Trophoblast cell (in vitro differentiated cells and primary cell): Measurements from ENCODE around the gene FGF22.

Experiments used
- DNase-seq, 2 donors: peaks; one replicate each; pipeline ENCODE4 v3.0.0-alpha.2; 2016
- H2AFZ ChIP-seq: 2 replicates; pipeline ENCODE4 v1.6.1; 2013; ENCODE audit warnings: low read length, moderate library complexity, mild to moderate bottlenecking; ENCODE audit not compliant: insufficient read depth, poor library complexity
- H2AK5ac ChIP-seq: 2 replicates; pipeline ENCODE4 v1.6.1; 2013; ENCODE audit warnings: mild to moderate bottlenecking, low read length
- H2BK120ac ChIP-seq: 2 replicates; pipeline ENCODE4 v1.6.1; 2013; ENCODE audit warnings: low read length, mild to moderate bottlenecking, moderate library complexity; ENCODE audit not compliant: insufficient read depth, poor library complexity
- H2BK12ac ChIP-seq: 2 replicates; pipeline ENCODE4 v1.6.1; 2013; ENCODE audit warnings: mild to moderate bottlenecking, low read length, moderate library complexity
- H2BK5ac ChIP-seq: 2 replicates; pipeline ENCODE4 v1.6.1; 2013; ENCODE audit warnings: low read length, low read depth, moderate library complexity, mild to moderate bottlenecking; ENCODE audit not compliant: poor library complexity
- H3K14ac ChIP-seq: 2 replicates; pipeline ENCODE4 v1.6.1; 2013; ENCODE audit warnings: mild to moderate bottlenecking, low read length
- H3K18ac ChIP-seq: 2 replicates; pipeline ENCODE4 v1.6.1; 2013; ENCODE audit warnings: mild to moderate bottlenecking, low read length
- H3K23ac ChIP-seq: 2 replicates; pipeline ENCODE4 v1.6.1; 2013; ENCODE audit warnings: low read length
- H3K27ac ChIP-seq: 2 replicates; pipeline ENCODE4 v1.5.1; 2013; ENCODE audit warnings: low read depth, mild to moderate bottlenecking, inconsistent platforms, low read length, moderate library complexity
- H3K27me3 ChIP-seq: 2 replicates; pipeline ENCODE4 v1.6.1; 2013; ENCODE audit warnings: inconsistent platforms, mild to moderate bottlenecking, low read length, moderate library complexity; ENCODE audit not compliant: insufficient read depth
- H3K36me3 ChIP-seq, 2 experiments: 1 replicate in 1 of 2; 2 replicates in 1 of 2; pipeline ENCODE4 v1.6.1; 2013; ENCODE audit warnings: low read length in 2 of 2, mild to moderate bottlenecking in 2 of 2, moderate library complexity in 1 of 2; ENCODE audit not compliant: insufficient read depth in 2 of 2, control insufficient read depth in 1 of 2
- H3K4ac ChIP-seq: 2 replicates; pipeline ENCODE4 v1.6.1; 2013; ENCODE audit warnings: low read depth, mild to moderate bottlenecking, low read length, moderate library complexity
- H3K4me1 ChIP-seq, 2 experiments: 1 replicate in 1 of 2; 2 replicates in 1 of 2; pipeline ENCODE4 v1.6.1; 2013; ENCODE audit warnings: low read length in 2 of 2, mild to moderate bottlenecking in 2 of 2, moderate library complexity in 1 of 2; ENCODE audit not compliant: insufficient read depth in 2 of 2, control insufficient read depth in 1 of 2
- H3K4me2 ChIP-seq: 2 replicates; pipeline ENCODE4 v1.6.1; 2013; ENCODE audit warnings: inconsistent platforms, mild to moderate bottlenecking, low read length, moderate library complexity
- H3K4me3 ChIP-seq: 2 replicates; pipeline ENCODE4 v1.5.1; 2013; ENCODE audit warnings: mild to moderate bottlenecking, low read depth, low read length, inconsistent platforms
- H3K79me1 ChIP-seq: one replicate; pipeline ENCODE4 v1.6.1; 2013; ENCODE audit warnings: low read length
- H3K79me2 ChIP-seq: 2 replicates; pipeline ENCODE4 v1.6.1; 2013; ENCODE audit warnings: low read length, mild to moderate bottlenecking; ENCODE audit not compliant: control insufficient read depth, insufficient read depth, poor library complexity
- H3K9ac ChIP-seq: 2 replicates; pipeline ENCODE4 v1.6.1; 2013; ENCODE audit warnings: mild to moderate bottlenecking, low read length
- H3K9me3 ChIP-seq: 2 replicates; pipeline ENCODE4 v1.6.1; 2013; ENCODE audit warnings: low read depth, mild to moderate bottlenecking, control low read depth, inconsistent platforms, low read length; ENCODE audit not compliant: insufficient read depth
- H4K12ac ChIP-seq: 2 replicates; pipeline ENCODE4 v1.6.1; 2013; ENCODE audit warnings: low read depth, mild to moderate bottlenecking, low read length, moderate library complexity
- H4K8ac ChIP-seq: 2 replicates; pipeline ENCODE4 v1.6.1; 2013; ENCODE audit warnings: low read depth, mild to moderate bottlenecking, low read length, moderate library complexity
- H4K91ac ChIP-seq: one replicate; pipeline ENCODE4 v1.6.1; 2013; ENCODE audit warnings: low read depth, mild to moderate bottlenecking, low read length, moderate library complexity
- WGBS: extraction: QIAGEN DNeasy Blood & Tissue Kit; methylation state at CpG from one replicate; pipeline ENCODE4 v1.1.7; 2013; ENCODE audit warnings: missing lambda C conversion rate; ENCODE audit not compliant: insufficient read length, insufficient coverage; ENCODE audit errors: extremely low coverage; 5-methylcytosine and 5-hydroxymethylcytosine counted together

FGF22 gene

DNA sequence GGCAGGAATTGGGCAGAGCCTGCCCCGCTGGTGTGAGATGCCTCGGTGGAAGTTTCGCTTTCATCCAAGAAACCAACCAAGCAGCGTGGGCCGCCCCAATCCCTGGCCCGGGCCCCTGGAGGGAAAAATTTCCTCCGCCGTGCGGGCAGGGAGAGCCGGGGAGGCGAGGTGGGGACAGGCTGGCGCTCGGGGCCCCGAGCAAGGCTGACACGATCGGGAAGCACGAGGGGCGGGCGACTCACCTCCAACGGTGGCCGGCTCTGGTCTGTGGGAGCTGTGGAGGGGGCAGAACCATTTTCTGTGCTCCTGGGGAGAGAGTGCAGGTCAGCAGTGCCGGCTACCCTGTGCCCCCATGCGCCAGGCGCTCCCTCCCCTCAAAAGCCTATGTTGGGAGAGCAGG, 12.3 kb downstream of the FGF22 start:
- Histone ChIP-seq H3K27ac (no peak overlapping the region), H3K4me2 (no peak overlapping the region), H3K4me1 (no peaks in the 10 kb centered on the region), H3K9me3 (peaks cover 5% of the 10 kb centered on the region), H4K12ac (no peak overlapping the region), H2AFZ (no peak overlapping the region), H3K9ac (no peak overlapping the region), H4K8ac (no peak overlapping the region), H3K4me3 (no peak overlapping the region), H3K14ac (no peak overlapping the region), H4K91ac (no peak overlapping the region), H2BK5ac (no peak overlapping the region), H3K23ac (no peak overlapping the region), H2AK5ac (no peak overlapping the region), H2BK120ac (no peak overlapping the region), H3K79me1 (no peaks in the 10 kb centered on the region), H3K36me3 (peaks cover 75 to 80% of the 10 kb centered on the region in 2 experiments), H3K27me3 (no peaks in the 10 kb centered on the region), H2BK12ac (no peak overlapping the region), H3K18ac (no peak overlapping the region), H3K79me2 (peaks cover 13% of the 10 kb centered on the region), H3K4ac (peak overlapping the region; percentile 25)
- DNase-seq: no peak
- WGBS: no CpG with 5 or more reads among the region's 24 CpGs

DNA sequence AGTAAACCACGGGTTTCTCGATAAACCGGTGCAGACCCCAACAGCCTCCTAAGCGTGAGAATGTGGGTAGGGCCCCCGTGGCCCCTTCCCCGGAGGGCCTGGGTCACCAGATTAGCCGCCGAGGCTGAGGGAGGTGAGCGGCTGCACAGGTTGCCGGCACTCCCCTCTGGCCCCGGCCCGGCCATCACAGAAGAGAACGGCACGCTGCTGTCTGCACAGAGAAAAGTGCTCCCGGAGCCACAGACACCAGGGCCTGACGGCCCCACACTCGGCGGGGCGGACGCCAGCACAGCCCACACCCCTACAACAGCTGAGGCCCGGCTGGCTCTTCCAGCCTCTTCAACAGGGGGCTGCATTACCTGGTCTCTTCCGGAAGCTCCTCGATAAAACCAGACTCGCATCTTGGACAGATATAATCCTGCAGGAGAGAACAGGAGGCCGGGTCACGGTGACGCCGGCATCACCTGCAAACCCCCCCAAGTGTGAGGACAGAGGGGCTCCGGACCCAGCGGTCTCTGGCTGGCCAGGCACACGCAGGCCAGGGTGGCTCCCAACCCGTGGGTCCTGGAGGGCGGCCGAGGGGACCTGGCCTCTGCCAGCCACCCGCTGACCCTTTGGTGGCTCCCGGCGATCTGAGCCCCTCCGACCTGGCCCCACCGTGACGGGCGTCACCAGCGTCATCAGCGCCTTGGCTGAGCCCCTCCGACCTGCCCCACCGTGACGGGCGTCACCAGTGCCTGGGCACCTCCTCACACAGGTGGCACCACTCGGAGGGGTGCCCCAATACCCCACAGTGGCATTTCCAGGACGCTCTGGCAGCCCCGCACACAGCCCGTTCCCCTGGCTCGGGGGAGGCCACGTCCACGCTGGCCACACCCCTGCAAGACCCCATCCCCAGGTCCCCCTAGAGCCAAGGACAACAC, 13.0 kb downstream of the FGF22 start:
- H3K36me3 ChIP-seq: peaks cover 76 to 80% of the 10 kb centered on the region in 2 experiments
- no peak overlapping the region for H4K91ac ChIP-seq
- no peaks in the 10 kb centered on the region for H3K79me1 ChIP-seq
- WGBS: no CpG with 5 or more reads among the region's 54 CpGs
- H2AFZ ChIP-seq: no peak overlapping the region
- H4K8ac ChIP-seq: no peak overlapping the region
- peaks cover 5% of the 10 kb centered on the region for H3K9me3 ChIP-seq
- no peak overlapping the region for H2AK5ac ChIP-seq
- no peak overlapping the region for H3K9ac ChIP-seq
- no peak overlapping the region for H3K4me3 ChIP-seq
- H2BK5ac ChIP-seq: no peak overlapping the region
- no peaks in the 10 kb centered on the region for H3K27me3 ChIP-seq
- peaks cover 20% of the 10 kb centered on the region for H3K79me2 ChIP-seq
- H3K4me1 ChIP-seq: no peaks in the 10 kb centered on the region
- H3K4ac ChIP-seq: no peak overlapping the region
- H3K18ac ChIP-seq: no peak overlapping the region
- H3K23ac ChIP-seq: no peak overlapping the region
- DNase-seq: no peak
- H4K12ac ChIP-seq: no peak overlapping the region
- no peak overlapping the region for H3K4me2 ChIP-seq
- H3K27ac ChIP-seq: no peak overlapping the region
- H3K14ac ChIP-seq: no peak overlapping the region
- H2BK120ac ChIP-seq: no peak overlapping the region
- no peak overlapping the region for H2BK12ac ChIP-seq

DNA sequence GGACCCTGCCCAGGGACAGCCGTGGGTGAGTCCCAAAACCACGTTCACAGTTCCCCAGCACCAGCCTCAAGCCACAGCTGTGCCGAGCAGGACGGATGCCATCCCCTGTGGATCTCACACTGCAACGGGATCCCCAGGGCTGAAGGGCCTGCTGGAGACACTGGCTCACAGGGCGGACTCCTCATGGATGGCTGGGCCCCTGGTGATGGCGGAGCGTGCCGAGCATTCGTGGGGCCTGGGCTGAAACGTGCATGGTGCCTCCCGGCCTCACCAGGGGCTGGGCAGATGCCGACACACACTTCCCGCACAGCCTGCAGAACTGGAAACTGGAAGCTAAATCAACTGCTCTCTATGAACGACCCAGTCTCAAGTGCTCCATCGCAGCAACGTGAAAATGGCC, 13.7 kb downstream of the FGF22 start:
- Histone ChIP-seq H3K27ac (no peak overlapping the region), H3K36me3 (peaks cover 76 to 79% of the 10 kb centered on the region in 2 experiments), H2BK120ac (no peak overlapping the region), H3K9ac (no peak overlapping the region), H3K79me2 (peaks cover 27% of the 10 kb centered on the region), H2BK12ac (no peak overlapping the region), H3K9me3 (peaks cover 5% of the 10 kb centered on the region), H4K12ac (no peak overlapping the region), H3K4me3 (no peak overlapping the region), H3K4me2 (no peak overlapping the region), H3K23ac (no peak overlapping the region), H3K4me1 (no peaks in the 10 kb centered on the region), H2AK5ac (no peak overlapping the region), H3K27me3 (no peaks in the 10 kb centered on the region), H2BK5ac (no peak overlapping the region), H4K91ac (no peak overlapping the region), H4K8ac (no peak overlapping the region), H3K79me1 (no peaks in the 10 kb centered on the region), H3K4ac (peak overlapping the region; percentile 12), H3K14ac (no peak overlapping the region), H3K18ac (no peak overlapping the region), H2AFZ (no peak overlapping the region)
- no peak for DNase-seq
- no CpG with 5 or more reads among the region's 17 CpGs for WGBS

DNA sequence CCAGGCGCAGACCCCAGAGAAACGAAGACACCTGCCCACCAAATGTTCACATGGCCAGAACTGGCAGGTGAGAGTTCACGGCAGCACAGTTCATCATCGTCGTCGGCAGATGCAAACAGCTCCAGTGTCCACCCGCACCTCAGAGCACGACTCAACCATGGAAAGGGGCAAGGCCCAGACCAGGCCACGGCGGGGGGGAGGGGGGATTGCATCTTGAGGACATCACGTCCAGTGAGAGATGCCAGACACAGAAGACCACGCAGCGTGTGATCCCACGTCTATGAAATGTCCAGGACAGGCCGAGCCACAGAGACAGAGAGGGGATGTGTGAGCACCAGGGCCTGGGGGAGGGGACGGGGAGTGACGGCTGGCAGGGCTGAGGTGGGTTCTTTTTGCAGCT, 16.0 kb downstream of the FGF22 start:
- no peak overlapping the region for H3K4me3 ChIP-seq
- no peak overlapping the region for H3K4me2 ChIP-seq
- WGBS: no CpG with 5 or more reads among the region's 17 CpGs

More for the DNA sequence above, 16.0 kb downstream of the FGF22 start:
- H3K4me1 ChIP-seq: no peaks in the 10 kb centered on the region
- H3K18ac ChIP-seq: no peak overlapping the region
- no peaks in the 10 kb centered on the region for H3K27me3 ChIP-seq
- H2BK120ac ChIP-seq: no peak overlapping the region
- no peaks in the 10 kb centered on the region for H3K79me1 ChIP-seq
- peaks cover 69 to 79% of the 10 kb centered on the region in 2 experiments for H3K36me3 ChIP-seq
- DNase-seq: no peak
- no peak overlapping the region for H4K12ac ChIP-seq
- no peak overlapping the region for H3K9ac ChIP-seq
- H2AFZ ChIP-seq: no peak overlapping the region
- H3K79me2 ChIP-seq: peaks cover 46% of the 10 kb centered on the region
- no peak overlapping the region for H2AK5ac ChIP-seq
- no peak overlapping the region for H3K14ac ChIP-seq
- H3K9me3 ChIP-seq: peaks cover 2% of the 10 kb centered on the region
- no peak overlapping the region for H2BK12ac ChIP-seq
- no peak overlapping the region for H2BK5ac ChIP-seq
- H4K8ac ChIP-seq: no peak overlapping the region
- no peak overlapping the region for H3K27ac ChIP-seq
- no peak overlapping the region for H3K23ac ChIP-seq
- peak overlapping the region; percentile 57 for H3K4ac ChIP-seq
- H4K91ac ChIP-seq: no peak overlapping the region
